ENCODE results near the gene XPO6.
"Not testable (repeated sequence)": the region's sequence is repeated elsewhere in the genome, so short reads cannot be mapped to it uniquely, and the experiment has no call there.

XPO6 gene

GRCh38 chr16:28211758-28212531, at the start of gene XPO6:
TSS of gene XPO6 (minus strand) at chr16:28211965. CDS start at chr16:28211368, 597 bp downstream.
- DNase-seq (ENCODE audit: low read depth) = peak; percentile 99

DNA sequence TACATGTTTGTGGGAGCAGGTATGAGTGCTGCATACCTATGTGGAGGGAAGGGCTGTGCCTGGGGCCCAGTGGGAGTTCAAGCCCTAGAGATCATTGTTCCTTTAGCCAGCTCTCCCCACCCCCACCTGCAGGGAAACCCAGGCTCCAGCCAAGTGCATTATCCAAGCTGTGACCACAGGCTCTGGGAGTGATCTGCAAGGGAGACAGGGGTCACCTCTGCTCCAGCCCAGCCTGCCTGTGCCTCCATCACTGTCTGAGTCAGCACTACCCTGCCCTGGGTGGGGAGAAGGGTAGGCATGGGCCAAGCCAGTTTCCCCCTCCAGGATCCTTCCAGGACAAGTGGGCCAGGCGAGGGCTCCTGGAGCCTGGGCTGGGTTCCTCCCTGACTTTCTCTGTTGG, 48.4 kb upstream of the XPO6 start:
- DNase-seq (ENCODE audit: low read depth) = no peak

DNA sequence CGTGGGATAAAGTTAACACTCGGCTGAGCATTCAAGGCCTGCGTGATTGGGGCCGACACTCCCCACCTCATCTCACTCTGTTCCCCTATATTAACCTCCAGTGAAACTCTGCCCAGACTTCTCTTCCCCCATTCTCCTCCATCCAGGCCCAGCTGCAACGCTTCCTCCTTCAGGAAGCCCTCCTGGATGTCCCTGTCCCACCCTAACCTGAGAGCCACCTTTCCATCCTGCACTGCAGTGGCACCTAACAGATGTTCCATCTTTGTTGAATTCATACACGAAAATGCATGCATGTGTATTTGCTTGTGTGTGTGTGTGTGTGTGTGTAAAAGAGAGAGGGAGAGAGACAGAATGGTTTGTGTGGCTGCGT, 48.0 kb upstream of the XPO6 start:
- no peak for DNase-seq (ENCODE audit: low read depth)

DNA sequence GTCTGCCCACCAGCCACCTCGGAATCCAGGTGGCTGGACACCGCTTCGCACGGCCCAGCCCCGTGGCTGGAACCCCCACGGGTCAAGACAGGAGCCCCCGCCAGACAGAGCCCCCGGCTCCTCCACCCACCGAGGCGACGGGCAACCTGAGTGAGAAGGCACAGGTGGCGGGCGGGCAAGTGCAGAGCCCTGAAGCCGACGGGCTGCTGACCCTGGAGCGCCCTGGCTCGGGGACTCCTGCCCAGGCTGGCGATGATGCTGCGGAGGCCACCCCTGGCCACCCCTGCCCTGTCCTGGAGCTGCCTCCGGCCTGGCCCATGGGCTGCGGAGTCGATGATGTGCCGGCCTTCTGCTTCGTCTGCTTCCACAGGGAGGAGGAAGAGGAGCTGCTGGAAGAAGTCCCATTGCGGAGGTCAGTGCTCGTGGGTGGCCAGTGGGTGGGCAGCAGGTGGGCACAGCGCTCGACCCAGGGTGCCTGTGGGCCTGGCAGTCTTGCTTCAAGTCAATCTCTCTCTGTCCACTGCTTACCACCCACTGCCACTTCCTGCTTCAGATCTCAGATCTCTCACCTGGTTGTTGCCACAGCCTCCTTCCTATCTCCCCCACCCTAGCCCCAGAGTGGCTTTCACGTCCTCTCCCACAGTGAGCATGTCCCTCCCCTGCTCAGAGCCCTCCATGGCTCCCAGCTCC, 47.5 kb upstream of the XPO6 start:
- DNase-seq (ENCODE audit: low read depth) = no peak

GRCh38 chr16:28258567-28258966, 46.8 kb upstream of the XPO6 start:
- no peak for DNase-seq (ENCODE audit: low read depth)

- DNase-seq (ENCODE audit: low read depth) = no peak
Measured at GRCh38 chr16:28257256-28257655, 45.5 kb upstream of the XPO6 start.

DNA sequence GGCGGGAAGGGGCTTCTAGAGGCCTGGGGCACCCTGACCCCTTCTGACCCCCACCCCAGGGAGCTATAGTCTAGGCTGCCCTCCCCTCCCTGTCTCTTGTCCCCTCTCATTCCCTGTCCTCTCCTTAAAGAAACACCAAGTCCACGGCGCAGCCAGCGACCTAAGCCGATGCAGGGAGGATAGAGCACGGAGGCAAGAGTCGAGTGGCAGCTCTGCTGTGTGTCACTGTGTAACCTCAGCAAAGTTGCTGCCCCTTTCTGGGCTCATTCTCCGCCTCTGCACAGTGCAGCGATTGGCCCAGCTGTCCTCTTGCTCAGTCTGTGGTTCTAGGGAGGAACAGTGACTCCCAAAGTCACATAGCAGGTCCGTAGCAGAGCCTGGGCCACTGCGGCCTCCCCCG, 44.1 kb upstream of the XPO6 start:
- no peak for DNase-seq (ENCODE audit: low read depth)

- no peak for DNase-seq (ENCODE audit: low read depth)
Measured at GRCh38 chr16:28254158-28254557, 42.4 kb upstream of the XPO6 start.

- no peak for DNase-seq (ENCODE audit: low read depth)
Measured at GRCh38 chr16:28250999-28251398, 39.2 kb upstream of the XPO6 start.

DNA sequence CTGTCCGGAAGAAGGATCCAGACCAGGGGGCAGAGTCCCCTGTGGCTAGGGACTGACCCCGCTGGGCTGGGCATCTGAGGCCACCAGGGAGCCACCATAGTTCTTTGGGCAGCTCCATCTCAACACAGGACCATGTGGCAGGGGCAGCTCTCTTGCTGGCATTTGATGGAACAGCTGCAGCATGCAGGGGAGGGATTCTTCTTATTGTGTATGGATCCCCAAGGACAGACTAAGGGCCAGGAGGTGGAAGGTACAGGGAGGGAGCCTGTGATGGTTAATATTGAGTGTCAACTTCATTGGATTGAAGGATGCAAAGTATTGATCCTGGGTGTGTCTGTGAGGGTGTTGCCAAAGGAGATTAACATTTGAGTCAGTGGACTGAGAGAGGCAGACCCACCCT, 37.7 kb upstream of the XPO6 start:
- DNase-seq (ENCODE audit: low read depth) = not testable (repeated sequence)

GRCh38 chr16:28241924-28242323, 30.2 kb upstream of the XPO6 start:
- DNase-seq (ENCODE audit: low read depth) = no peak

- DNase-seq (ENCODE audit: low read depth) = no peak
Measured at GRCh38 chr16:28237754-28238357, 26.1 kb upstream of the XPO6 start.

DNA sequence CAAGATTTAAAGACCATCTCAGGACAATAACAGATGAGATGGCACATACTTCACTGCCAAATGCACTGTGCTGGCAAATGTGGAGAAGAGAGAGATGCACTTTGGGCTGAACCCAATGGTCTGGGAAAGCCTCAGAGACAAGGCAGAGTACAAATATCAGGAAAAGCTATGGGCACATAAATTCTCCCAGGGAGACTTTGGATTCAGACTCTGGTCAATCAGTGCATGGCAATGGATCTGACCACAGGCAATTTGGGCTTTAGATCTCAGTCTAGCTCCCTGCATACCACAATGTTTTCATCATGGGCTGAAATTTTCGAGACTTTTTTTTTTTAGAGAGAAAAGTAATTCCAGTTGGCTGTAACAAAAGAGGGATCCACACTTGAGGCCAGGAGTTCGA, 20.0 kb upstream of the XPO6 start:
- no peak for DNase-seq (ENCODE audit: low read depth)

DNA sequence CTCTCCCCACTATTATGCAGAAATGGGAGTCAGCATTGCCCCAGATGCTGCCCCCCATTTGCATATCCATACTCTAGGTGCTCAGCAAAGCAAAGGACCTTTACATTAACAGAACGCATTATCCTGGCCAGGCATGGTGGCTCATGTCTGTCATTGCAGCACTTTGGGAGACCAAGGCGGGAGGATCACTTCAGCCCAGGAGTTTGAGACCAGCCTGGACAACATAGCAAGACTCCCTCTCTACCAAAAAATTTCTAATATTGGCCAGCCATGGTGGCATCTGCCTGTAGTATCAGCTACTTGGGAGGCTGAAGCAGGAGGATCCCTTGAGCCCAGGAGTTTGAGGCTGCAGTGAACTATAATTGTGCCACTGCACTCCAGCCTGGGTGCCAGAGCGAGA, 12.1 kb upstream of the XPO6 start:
- DNase-seq (ENCODE audit: low read depth) = not testable (repeated sequence)

DNA sequence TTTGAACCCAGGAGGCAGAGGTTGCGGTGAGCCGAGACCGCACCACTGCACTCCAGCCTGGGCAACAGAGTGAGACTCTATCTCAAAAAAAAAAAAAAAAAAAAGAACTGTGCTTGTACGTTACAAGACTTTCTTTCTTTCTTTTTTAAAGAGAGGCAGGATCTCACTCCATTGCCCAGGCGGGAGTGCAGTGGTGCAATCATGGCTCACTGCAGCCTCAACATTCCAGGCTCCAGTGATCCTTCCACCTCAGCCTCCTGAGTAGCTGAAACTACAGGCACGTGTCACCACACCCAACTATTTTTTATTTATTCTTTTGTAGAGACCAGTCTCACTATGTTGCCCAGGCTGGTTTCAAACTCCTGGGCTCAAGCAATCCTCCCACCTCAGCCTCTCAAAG, 8.0 kb upstream of the XPO6 start:
- DNase-seq (ENCODE audit: low read depth) = not testable (repeated sequence)

- DNase-seq (ENCODE audit: low read depth) = no peak
Measured at GRCh38 chr16:28219282-28219681, 7.5 kb upstream of the XPO6 start.

DNA sequence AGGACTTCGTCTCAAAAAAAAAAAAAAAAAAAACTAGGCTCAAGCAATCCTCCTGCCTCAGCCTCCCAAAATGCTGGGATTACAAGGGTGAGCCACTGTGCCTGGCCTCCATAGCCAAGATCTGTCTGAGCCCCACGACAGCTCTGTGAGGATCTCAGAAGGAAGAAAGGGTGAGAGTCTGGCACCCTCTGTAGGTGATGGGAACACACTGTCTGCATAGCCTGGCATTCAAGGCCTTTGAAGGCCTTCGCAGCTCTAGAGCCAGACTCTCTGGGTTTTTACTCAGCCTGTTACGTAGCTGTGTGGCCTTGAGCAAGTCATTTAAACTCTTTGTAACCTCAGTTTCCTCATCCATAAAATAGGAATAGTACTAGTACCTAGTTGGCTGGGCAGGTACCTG, 6.3 kb upstream of the XPO6 start:
- DNase-seq (ENCODE audit: low read depth) = peak; percentile 54

- no peak for DNase-seq (ENCODE audit: low read depth)
Measured at GRCh38 chr16:28217326-28217725, 5.6 kb upstream of the XPO6 start.

GRCh38 chr16:28213396-28213795, 1.6 kb upstream of the XPO6 start:
- DNase-seq (ENCODE audit: low read depth) = no peak

DNA sequence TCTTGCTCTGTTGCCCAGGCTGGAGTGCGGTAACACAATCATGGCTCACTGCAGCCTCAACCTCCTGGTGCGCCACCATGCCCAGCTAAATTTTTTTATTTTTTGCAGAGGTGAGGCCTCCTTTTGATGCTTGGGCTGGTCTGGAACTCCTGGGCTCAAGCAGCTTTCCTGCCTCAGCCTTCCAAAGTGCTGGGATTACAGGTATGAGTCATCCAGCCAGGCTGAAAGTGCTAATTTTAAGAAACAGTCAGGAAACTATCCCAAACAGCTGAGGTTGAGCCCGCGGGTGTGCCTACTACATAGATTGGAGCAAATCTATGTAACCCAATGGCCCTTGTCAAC, 738 bp upstream of the XPO6 start:
- DNase-seq (ENCODE audit: low read depth) = no peak

- peak; percentile 65 for DNase-seq (ENCODE audit: low read depth)
Measured at GRCh38 chr16:28210979-28211588, 681 bp downstream of the XPO6 start.

- DNase-seq (ENCODE audit: low read depth) = no peak
Measured at GRCh38 chr16:28210264-28210663, 1.5 kb downstream of the XPO6 start.

DNA sequence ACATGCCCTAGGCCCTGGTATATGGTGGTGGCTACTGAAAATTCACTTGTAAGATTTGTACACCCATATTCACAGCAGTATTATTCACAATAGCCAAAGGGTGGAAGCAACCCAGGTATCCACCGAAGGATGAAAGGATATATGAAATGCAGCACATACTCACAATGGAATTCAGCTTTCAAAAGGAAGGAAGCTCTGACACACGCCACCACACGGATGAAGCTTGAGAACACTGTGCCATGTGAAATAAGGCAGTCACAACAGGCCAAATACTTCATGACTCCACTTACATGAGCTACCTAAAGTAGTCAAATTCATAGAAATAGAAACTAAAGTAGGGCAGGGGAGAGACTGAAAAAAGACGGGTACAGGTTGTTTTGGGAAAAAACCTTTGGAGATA, 2.9 kb downstream of the XPO6 start:
- no peak for DNase-seq (ENCODE audit: low read depth)
